ENCODE measurements around the gene RFTN2.

RFTN2 gene

DNA sequence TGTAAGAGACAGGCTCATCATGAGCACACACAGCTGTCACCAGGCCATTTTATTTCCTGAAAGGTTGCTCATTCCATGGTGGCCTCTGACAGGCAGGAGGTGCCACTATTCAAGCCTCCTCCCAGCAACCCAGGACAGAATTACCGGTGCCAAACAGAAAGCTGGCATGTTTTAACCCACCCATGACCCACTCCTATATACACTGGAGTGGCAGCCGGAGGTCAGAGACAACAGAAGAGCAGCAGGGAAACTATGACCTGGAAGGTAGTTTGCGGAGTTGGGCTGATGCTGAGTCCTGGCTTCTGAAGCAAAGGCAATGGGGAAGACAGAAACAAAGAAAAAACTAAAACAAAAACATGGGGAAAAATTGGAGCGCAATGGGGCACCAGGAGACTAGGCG is 2.3 kb downstream of the RFTN2 start:
- H3K4me3 ChIP-seq (replicated peaks; ENCODE audit: low read depth, low read length) = no peak overlapping the region
- DNase-seq (ENCODE audit: extremely low read depth, low read depth) = no peak
- TF ChIP-seq, protein P1, sequence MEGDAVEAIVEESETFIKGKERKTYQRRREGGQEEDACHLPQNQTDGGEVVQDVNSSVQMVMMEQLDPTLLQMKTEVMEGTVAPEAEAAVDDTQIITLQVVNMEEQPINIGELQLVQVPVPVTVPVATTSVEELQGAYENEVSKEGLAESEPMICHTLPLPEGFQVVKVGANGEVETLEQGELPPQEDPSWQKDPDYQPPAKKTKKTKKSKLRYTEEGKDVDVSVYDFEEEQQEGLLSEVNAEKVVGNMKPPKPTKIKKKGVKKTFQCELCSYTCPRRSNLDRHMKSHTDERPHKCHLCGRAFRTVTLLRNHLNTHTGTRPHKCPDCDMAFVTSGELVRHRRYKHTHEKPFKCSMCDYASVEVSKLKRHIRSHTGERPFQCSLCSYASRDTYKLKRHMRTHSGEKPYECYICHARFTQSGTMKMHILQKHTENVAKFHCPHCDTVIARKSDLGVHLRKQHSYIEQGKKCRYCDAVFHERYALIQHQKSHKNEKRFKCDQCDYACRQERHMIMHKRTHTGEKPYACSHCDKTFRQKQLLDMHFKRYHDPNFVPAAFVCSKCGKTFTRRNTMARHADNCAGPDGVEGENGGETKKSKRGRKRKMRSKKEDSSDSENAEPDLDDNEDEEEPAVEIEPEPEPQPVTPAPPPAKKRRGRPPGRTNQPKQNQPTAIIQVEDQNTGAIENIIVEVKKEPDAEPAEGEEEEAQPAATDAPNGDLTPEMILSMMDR (IDR thresholded peaks at IDR 0.05; ENCODE audit: low read depth, low read length, missing control alignments) = no peak

DNA sequence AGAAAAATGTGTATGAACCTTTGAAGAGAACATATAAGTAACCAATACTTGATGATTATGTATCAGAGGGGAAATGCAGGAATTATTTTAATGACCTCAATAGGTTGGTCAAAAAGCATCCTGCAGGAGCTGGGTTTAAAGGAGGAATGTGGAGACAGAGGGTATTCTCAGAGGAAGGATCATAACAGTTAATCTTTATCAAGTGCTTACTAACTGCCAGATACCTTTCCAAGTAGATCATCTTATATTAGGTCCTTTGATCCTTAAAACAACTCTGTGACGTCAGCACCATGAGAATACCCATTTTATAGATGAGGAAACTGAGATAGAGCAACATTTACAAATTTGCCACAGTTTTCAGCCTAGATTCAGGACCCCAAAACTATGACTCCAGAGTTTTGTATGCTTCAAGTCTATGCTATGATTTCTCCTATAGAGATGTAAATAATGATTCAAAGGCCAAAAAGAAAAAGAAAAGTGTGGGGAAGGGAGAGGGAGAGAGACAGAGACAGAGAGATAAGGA is 3.0 kb downstream of the RFTN2 start:
- H3K4me3 ChIP-seq (replicated peaks; ENCODE audit: low read depth, low read length) = no peak overlapping the region
- no peak for DNase-seq (ENCODE audit: extremely low read depth, low read depth)
- TF ChIP-seq, protein P1 (IDR thresholded peaks at IDR 0.05; ENCODE audit: low read depth, low read length, missing control alignments) = no peak

DNA sequence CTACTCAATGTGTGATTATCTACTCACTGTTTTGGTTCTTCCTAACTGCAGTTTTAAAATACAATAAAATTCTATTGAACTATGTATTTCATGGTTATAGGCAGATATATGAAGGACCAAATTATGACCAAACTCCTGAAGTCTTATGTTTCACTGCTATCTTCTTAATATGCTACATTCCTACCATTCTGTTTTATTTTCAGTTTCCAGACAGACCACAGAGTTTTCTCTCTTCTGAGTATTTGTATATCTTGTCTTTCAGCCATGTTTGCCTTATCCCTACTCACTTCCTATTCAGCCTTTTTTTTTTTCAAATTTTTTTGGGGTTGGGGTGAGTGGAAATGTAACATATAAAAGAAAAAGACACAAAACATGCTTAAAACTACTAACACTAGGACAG is 6.3 kb downstream of the RFTN2 start:
- DNase-seq (ENCODE audit: extremely low read depth, low read depth) = no peak
- no peak overlapping the region for H3K4me3 ChIP-seq (replicated peaks; ENCODE audit: low read depth, low read length)
- TF ChIP-seq, protein P1 (IDR thresholded peaks at IDR 0.05; ENCODE audit: low read depth, low read length, missing control alignments) = no peak

DNA sequence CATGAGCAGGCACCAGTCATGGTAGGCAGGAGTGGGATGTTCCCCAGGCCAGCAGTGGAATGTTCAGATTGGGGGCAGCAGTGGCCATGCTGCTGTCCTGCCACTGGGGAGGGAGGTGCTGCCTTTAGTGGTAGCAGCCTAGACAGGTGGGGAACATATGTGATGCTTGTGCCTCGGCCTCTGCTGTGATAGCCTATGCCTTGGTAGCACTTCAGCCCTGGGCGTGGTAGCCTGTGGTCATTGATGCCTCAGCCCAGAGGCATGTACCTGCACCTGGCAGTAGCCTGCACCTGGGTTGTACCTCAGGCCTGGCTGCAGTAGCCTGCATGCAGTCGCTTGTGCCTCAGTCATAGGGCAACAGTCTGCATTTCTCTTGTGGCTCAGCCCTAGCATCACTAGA is 7.1 kb downstream of the RFTN2 start:
- H3K4me3 ChIP-seq (replicated peaks; ENCODE audit: low read depth, low read length) = no peak overlapping the region
- TF ChIP-seq, protein P1 (IDR thresholded peaks at IDR 0.05; ENCODE audit: low read depth, low read length, missing control alignments) = no peak
- no peak for DNase-seq (ENCODE audit: extremely low read depth, low read depth)

DNA sequence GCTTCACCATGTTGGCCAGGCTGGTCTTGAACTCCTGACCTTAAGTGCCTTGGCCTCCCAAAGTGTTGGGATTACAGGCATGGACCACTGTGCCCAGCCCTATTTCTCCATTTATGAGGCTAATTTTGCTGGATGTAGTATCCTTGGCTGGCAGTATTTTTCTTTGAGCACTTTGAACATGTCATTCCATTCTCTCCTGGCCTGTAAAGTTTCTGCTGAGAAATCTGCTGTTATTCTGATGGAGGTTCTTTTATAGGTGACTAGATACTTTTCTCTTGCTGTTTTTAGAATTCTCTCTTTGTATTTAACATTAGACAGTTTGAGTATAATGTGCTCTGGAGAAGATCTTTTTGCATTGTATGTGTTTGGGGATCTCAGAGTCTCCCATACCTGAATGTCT is 9.1 kb downstream of the RFTN2 start:
- DNase-seq (ENCODE audit: extremely low read depth, low read depth) = no peak
- TF ChIP-seq, protein P1 (IDR thresholded peaks at IDR 0.05; ENCODE audit: low read depth, low read length, missing control alignments) = no peak
- H3K4me3 ChIP-seq (replicated peaks; ENCODE audit: low read depth, low read length) = no peak overlapping the region

DNA sequence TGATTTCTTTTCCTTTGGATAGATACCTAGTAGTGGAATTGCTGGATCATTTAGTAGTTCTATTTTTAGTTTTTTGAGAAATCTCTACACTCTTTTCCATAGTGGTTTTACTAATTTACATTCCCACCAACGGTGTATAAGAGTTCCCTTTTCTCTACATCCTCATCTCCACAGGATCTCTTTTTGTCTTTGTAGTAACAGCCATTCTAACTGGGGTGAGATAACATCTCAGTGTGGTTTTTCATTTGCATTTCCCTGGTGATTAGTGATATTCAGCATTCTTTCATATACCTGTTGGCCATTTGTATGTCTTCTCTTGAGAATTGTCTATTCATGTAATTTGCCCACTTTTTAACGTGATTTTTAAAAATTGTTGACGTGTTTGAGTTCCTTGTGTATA is 13.8 kb downstream of the RFTN2 start:
- DNase-seq (ENCODE audit: extremely low read depth, low read depth) = no peak
- TF ChIP-seq, protein P1 (IDR thresholded peaks at IDR 0.05; ENCODE audit: low read depth, low read length, missing control alignments) = no peak
- no peak overlapping the region for H3K4me3 ChIP-seq (replicated peaks; ENCODE audit: low read depth, low read length)

DNA sequence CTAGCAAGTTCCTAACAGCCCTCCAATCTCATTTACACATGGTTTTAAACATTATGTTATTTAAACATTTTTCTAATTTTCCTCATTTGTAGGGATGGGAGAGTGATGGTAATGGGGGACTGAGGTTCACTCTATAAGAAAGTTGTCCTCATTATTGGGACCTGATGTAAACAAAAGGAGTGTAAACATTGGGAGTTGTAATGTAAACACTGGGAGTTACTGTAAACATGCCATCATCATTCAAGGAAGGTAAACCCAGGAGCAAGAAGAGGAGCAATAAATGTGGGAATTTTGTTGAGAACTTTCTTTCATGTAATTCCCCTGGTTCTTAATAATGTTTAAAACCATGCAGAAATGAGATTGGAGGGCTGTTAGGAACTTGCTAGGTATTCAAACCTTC is 17.8 kb downstream of the RFTN2 start:
- TF ChIP-seq, protein P1 (IDR thresholded peaks at IDR 0.05; ENCODE audit: low read depth, low read length, missing control alignments) = no peak
- no peak overlapping the region for H3K4me3 ChIP-seq (replicated peaks; ENCODE audit: low read depth, low read length)
- no peak for DNase-seq (ENCODE audit: extremely low read depth, low read depth)

Data from HFF-Myc (cell line).